ENCODE results near the gene TMC5.

TMC5 gene

GRCh38 chr16:19400711-19401110, 17.0 kb upstream of the TMC5 start:
- no peaks in the 10 kb centered on the region for H3K27me3 ChIP-seq (ENCODE audit: low read length)
- H3K27ac ChIP-seq (ENCODE audit: low read depth, low read length) = no peak overlapping the region
- no peaks in the 10 kb centered on the region for H3K36me3 ChIP-seq (ENCODE audit: low read length)
- H3F3A ChIP-seq (ENCODE audit: insufficient read depth) = no peaks in the 10 kb centered on the region
- no peaks in the 10 kb centered on the region for H3K9me2 ChIP-seq (replicated peaks; ENCODE audit: insufficient read depth, low read length)
- H3K4me3 ChIP-seq (ENCODE audit: insufficient read depth, low read length, poor library complexity, severe bottlenecking) = no peak overlapping the region
- no peak overlapping the region for H3K4me2 ChIP-seq (ENCODE audit: low read depth, low read length, poor library complexity, severe bottlenecking)
- H3K79me2 ChIP-seq (ENCODE audit: insufficient read depth, low read length) = no peaks in the 10 kb centered on the region
- no peak overlapping the region for H2AFZ ChIP-seq (ENCODE audit: low read depth, low read length, severe bottlenecking)
- H3K9ac ChIP-seq (ENCODE audit: low read length) = no peak overlapping the region
- TF ChIP-seq EZH2phosphoT487 (conservative IDR thresholded peaks at IDR 0.05; ENCODE audit: low read length) (no peak), CTCF (IDR thresholded peaks at IDR 0.05; ENCODE audit: insufficient read depth, low read length, poor library complexity, severe bottlenecking) (no peak)
- no peaks in the 10 kb centered on the region for H4K20me1 ChIP-seq (ENCODE audit: low read depth, low read length)
- H3K9me3 ChIP-seq (ENCODE audit: insufficient read depth, low read length) = no peaks in the 10 kb centered on the region; the same call in 1 of the 2 replicates

- H3K27me3 ChIP-seq (ENCODE audit: low read length) = no peaks in the 10 kb centered on the region
- H2AFZ ChIP-seq (ENCODE audit: low read depth, low read length, severe bottlenecking) = no peak overlapping the region
- no peak overlapping the region for H3K4me3 ChIP-seq (ENCODE audit: insufficient read depth, low read length, poor library complexity, severe bottlenecking)
- H3K4me2 ChIP-seq (ENCODE audit: low read depth, low read length, poor library complexity, severe bottlenecking) = no peak overlapping the region
- no peaks in the 10 kb centered on the region for H3K9me2 ChIP-seq (replicated peaks; ENCODE audit: insufficient read depth, low read length)
- H3K27ac ChIP-seq (ENCODE audit: low read depth, low read length) = no peak overlapping the region
- TF ChIP-seq CTCF (IDR thresholded peaks at IDR 0.05; ENCODE audit: insufficient read depth, low read length, poor library complexity, severe bottlenecking) (no peak), EZH2phosphoT487 (conservative IDR thresholded peaks at IDR 0.05; ENCODE audit: low read length) (no peak)
- H3K9me3 ChIP-seq (ENCODE audit: insufficient read depth, low read length) = no peaks in the 10 kb centered on the region
- no peaks in the 10 kb centered on the region for H4K20me1 ChIP-seq (ENCODE audit: low read depth, low read length)
- no peaks in the 10 kb centered on the region for H3K36me3 ChIP-seq (ENCODE audit: low read length)
- H3F3A ChIP-seq (ENCODE audit: insufficient read depth) = no peaks in the 10 kb centered on the region
- H3K9ac ChIP-seq (ENCODE audit: low read length) = no peak overlapping the region
- H3K79me2 ChIP-seq (ENCODE audit: insufficient read depth, low read length) = no peaks in the 10 kb centered on the region
These were observed 10.7 kb upstream of the TMC5 start for GRCh38 chr16:19406891-19407491.

- Histone ChIP-seq H2AFZ (ENCODE audit: low read depth, low read length, severe bottlenecking) (peak overlapping the region; percentile 42), H3F3A (ENCODE audit: insufficient read depth) (no peaks in the 10 kb centered on the region), H3K27ac (ENCODE audit: low read depth, low read length) (no peak overlapping the region), H3K36me3 (ENCODE audit: low read length) (no peaks in the 10 kb centered on the region), H3K9me3 (ENCODE audit: insufficient read depth, low read length) (no peaks in the 10 kb centered on the region), H3K9ac (ENCODE audit: low read length) (peak overlapping the region; percentile 22; the same call in 1 of the 2 replicates), H3K79me2 (ENCODE audit: insufficient read depth, low read length) (no peaks in the 10 kb centered on the region), H3K9me2 (replicated peaks; ENCODE audit: insufficient read depth, low read length) (no peaks in the 10 kb centered on the region), H3K27me3 (ENCODE audit: low read length) (no peaks in the 10 kb centered on the region), H4K20me1 (ENCODE audit: low read depth, low read length) (no peaks in the 10 kb centered on the region), H3K4me3 (ENCODE audit: insufficient read depth, low read length, poor library complexity, severe bottlenecking) (no peak overlapping the region), H3K4me2 (ENCODE audit: low read depth, low read length, poor library complexity, severe bottlenecking) (peak overlapping the region; percentile 45)
- no peak for TF ChIP-seq EZH2phosphoT487 (conservative IDR thresholded peaks at IDR 0.05; ENCODE audit: low read length)
- TF ChIP-seq CTCF (IDR thresholded peaks at IDR 0.05; ENCODE audit: insufficient read depth, low read length, poor library complexity, severe bottlenecking) = no peak
These were observed 7.1 kb upstream of the TMC5 start for GRCh38 chr16:19410435-19411171.

Data from SU-DHL-6 (cell line).